Body of pancreas (tissue), 4 donors: Measurements from ENCODE around the gene SLC17A6. TPM values are rescaled to one million over a fixed set of nuclear protein-coding genes. Genes with fewer than 3 reads are reported as not detected.

ENCODE experiments used
- ATAC-seq: fragments of 150-250 bp; one replicate; pipeline ENCODE4 v1.9.1; 2016
- DNase-seq, 4 donors: peaks; one replicate each; pipeline ENCODE4 v3.0.0-alpha.2; 2019
- H3K27ac ChIP-seq, 4 donors: fragments of 200-600 bp; sonication (generic); 1 replicate in 3 of 4; 2 replicates in 1 of 4; pipeline versions ENCODE4 v1.5.1 to v1.6.1; 2016 to 2019; ENCODE audit warnings: mild to moderate bottlenecking in 1 of 4, mixed read lengths in 1 of 4, moderate library complexity in 1 of 4
- H3K27me3 ChIP-seq, 2 donors: fragments of 200-600 bp; sonication (generic); one replicate each; pipeline ENCODE4 v1.6.0; 2016; ENCODE audit warnings: mild to moderate bottlenecking in 1 of 2
- H3K36me3 ChIP-seq, 2 donors: fragments of 200-600 bp; sonication (generic); replicated peaks in 1 of 2; 2 replicates each; pipeline ENCODE4 v1.5.1; 2016; ENCODE audit warnings: low read depth in 2 of 2; ENCODE audit not compliant: insufficient read depth in 1 of 2
- H3K4me1 ChIP-seq: fragments of 200-600 bp; sonication (generic); one replicate; pipeline ENCODE4 v1.6.0; 2016
- H3K4me3 ChIP-seq, 2 donors: fragments of 200-600 bp; sonication (generic); 1 replicate in 1 of 2; 2 replicates in 1 of 2; pipeline ENCODE4 v1.5.1; 2016 to 2019
- H3K9me3 ChIP-seq, 3 donors: fragments of 200-600 bp; sonication (generic); 1 replicate in 2 of 3; 2 replicates in 1 of 3; pipeline ENCODE4 v1.5.1; 2016
- CTCF ChIP-seq, 7 experiments: fragments of 450-650 bp in 4 of 7; fragments of 200-600 bp in 3 of 7; sonication (generic) in 3 of 7; IDR thresholded peaks; one replicate each; pipeline ENCODE4 v1.5.1; 2016 to 2019; ENCODE audit warnings: antibody characterized with exemption in 7 of 7
- POLR2A ChIP-seq, 3 donors: fragments of 450-650 bp; IDR thresholded peaks; one replicate each; pipeline ENCODE4 v1.6.1; 2016; ENCODE audit warnings: antibody characterized with exemption in 3 of 3, mild to moderate bottlenecking in 2 of 3
- WGBS, 2 donors: methylation state at CpG; one replicate each; pipeline ENCODE4 v1.1.5; 2017; 5-methylcytosine and 5-hydroxymethylcytosine counted together
- intact Hi-C: fragments of 100-400 bp; cut with DNase I; formaldehyde crosslinking; loops from one replicate; pipeline ENCODE4 v1.15.1; 2023
- total RNA-seq, 2 donors: library from RNA; depleted of rRNA; stranded (reverse); fragments of >200 nt; gene quantifications; one replicate each; pipeline ENCODE4 v1.1.0, GENCODE V29; 2016

The SLC17A6 gene
- total RNA-seq, 2 donors from 2014 or later: not detected

DNA sequence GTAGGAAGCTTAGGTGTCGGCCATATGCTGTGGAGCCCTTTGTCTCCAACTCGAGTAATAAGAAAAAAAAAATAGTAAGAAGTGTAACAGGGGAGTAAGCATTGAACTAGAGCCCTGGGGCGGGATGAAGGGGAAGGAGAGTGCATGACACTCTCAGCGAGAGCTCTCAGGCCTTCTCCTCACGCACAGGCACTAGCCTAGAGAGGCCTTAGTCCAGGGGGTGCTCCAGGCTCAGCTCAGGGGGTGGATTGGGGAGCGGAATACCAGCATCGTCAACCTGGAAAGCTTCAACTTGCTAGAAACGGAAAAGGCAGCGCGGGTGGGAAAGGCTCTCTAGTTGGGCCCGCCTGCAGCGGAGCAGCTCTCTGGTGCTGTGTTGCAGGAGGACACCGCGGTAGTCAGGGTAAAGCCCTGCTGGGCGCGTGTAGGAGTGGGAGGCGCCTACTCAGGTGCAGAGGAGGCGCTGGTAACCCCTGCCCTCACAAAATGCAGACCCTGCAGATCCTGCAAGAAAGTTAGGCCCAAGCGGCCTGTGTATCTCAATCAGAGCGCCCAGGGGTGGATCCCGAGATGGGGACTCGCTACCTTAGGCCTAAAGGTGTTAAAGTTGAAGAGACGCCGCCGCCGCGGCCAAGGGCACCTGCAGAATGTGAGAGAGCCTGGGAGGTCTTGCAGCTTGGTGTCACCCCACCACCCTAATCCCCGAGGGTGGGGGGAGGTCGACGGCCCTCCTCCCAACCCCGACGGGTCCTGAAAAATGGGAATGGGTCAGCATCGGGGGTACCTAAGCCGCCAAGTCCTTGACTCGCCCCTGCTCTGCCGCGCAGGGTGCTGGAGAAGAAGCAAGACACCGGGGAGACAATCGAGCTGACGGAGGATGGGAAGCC, 2.8 kb downstream of the SLC17A6 start:
- no peak for DNase-seq

GRCh38 chr11:22341588-22341931, 3.4 kb downstream of the SLC17A6 start:
- intact Hi-C loops: loop anchor here (10.0 kb wide), 1 partner anchor 193 kb away; no protein-coding TSS in a partner anchor
- no peaks in the 10 kb centered on the region for H3K36me3 ChIP-seq
- no peak overlapping the region for H3K27ac ChIP-seq
- H3K4me3 ChIP-seq: no peak overlapping the region
- no peak for TF ChIP-seq POLR2A (IDR thresholded peaks at IDR 0.05)
- TF ChIP-seq CTCF (IDR thresholded peaks at IDR 0.05): no peak
- ATAC-seq: no peak
- H3K27me3 ChIP-seq: peaks cover 0 to 42% of the 10 kb centered on the region in 2 donors
- 11 to 17% methylated on average over 2 to 21 of the region's 23 CpGs for WGBS, 2 donors
- no peak for DNase-seq
- no peaks in the 10 kb centered on the region for H3K9me3 ChIP-seq
- peaks cover 20% of the 10 kb centered on the region for H3K4me1 ChIP-seq

More for the DNA sequence above, 2.8 kb downstream of the SLC17A6 start:
- Histone ChIP-seq H3K27ac (no peak overlapping the region), H3K27me3 (peaks cover 0 to 42% of the 10 kb centered on the region in 2 donors), H3K36me3 (no peaks in the 10 kb centered on the region), H3K4me3 (no peak overlapping the region), H3K4me1 (peaks cover 20% of the 10 kb centered on the region), H3K9me3 (no peaks in the 10 kb centered on the region)
- intact Hi-C loops: loop anchor here (10.0 kb wide), 1 partner anchor 194 kb away; no protein-coding TSS in a partner anchor
- no peak for ATAC-seq
- 10 to 21% methylated on average over 10 to 40 of the region's 40 CpGs for WGBS, 2 donors
- TF ChIP-seq POLR2A (IDR thresholded peaks at IDR 0.05): no peak

DNA sequence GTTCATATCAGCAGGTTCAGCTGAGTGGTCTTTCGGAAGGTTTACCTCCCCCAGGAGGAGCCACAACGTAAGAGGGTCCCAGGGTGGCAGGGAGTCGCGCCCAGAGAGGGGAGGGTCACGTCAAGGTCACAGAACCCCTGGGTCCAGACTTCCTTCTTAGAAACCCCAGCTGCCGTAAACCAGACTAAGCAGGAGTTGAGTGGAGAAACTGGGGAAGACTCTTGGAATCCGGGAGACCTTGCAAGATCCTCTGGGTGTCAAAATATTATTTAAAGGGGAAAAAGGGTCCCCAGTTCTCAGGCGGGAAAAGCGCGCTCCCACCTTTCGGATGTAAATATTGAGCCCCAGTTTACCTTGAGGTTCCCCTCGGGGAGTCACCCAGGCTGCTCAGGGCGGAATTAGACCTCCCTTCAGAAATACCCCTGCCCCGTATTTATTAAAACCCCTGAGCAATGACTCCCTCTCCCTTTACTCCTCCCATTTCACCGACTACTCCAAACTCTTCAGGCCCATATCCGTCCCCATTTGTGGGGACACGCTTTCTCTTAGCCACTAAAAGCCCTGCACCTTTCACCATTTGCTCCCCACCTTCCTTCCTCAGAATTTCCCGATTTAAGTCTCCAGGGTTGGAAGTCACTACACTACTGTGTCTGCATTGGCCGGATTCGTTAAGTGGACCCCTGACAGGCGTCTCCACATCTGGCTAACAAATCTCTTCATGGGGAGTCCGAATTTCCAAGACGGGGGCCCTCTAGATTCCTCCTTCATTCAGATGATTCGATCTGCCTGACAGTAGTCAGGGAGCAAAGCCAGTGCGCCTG, 4.2 kb downstream of the SLC17A6 start:
- no peak for ATAC-seq
- peaks cover 0 to 42% of the 10 kb centered on the region in 2 donors for H3K27me3 ChIP-seq
- intact Hi-C loops: loop anchor here (10.0 kb wide), 1 partner anchor 192 kb away; no protein-coding TSS in a partner anchor

GRCh38 chr11:22343032-22343324, 4.8 kb downstream of the SLC17A6 start:
- no peaks in the 10 kb centered on the region for H3K9me3 ChIP-seq
- TF ChIP-seq POLR2A (IDR thresholded peaks at IDR 0.05) (no peak), CTCF (IDR thresholded peaks at IDR 0.05) (no peak)
- 0 to 7% methylated on average over 6 of the region's 6 CpGs for WGBS, 2 donors
- no peak overlapping the region for H3K4me3 ChIP-seq
- peaks cover 0 to 39% of the 10 kb centered on the region in 2 donors for H3K27me3 ChIP-seq
- DNase-seq (no peak), ATAC-seq (no peak)
- H3K4me1 ChIP-seq: peaks cover 20% of the 10 kb centered on the region
- intact Hi-C loops: loop anchor here (10.0 kb wide), 1 partner anchor 192 kb away; no protein-coding TSS in a partner anchor
- no peak overlapping the region for H3K27ac ChIP-seq
- no peaks in the 10 kb centered on the region for H3K36me3 ChIP-seq

More for the DNA sequence above, 4.2 kb downstream of the SLC17A6 start:
- H3K4me3 ChIP-seq: no peak overlapping the region
- no peaks in the 10 kb centered on the region for H3K9me3 ChIP-seq
- 7 to 12% methylated on average over 25 of the region's 25 CpGs for WGBS, 2 donors
- no peak for DNase-seq
- no peak overlapping the region for H3K27ac ChIP-seq
- peaks cover 20% of the 10 kb centered on the region for H3K4me1 ChIP-seq
- TF ChIP-seq CTCF (IDR thresholded peaks at IDR 0.05) (no peak), POLR2A (IDR thresholded peaks at IDR 0.05) (no peak)
- no peaks in the 10 kb centered on the region for H3K36me3 ChIP-seq
